GM19193 (cell line): Measurements from ENCODE around the gene ITSN1.

Source experiments
- POLR2A ChIP-seq: IDR thresholded peaks from 4 replicates; pipeline ENCODE4 v1.6.1; 2011; ENCODE audit not compliant: insufficient read depth, insufficient read length; ENCODE audit errors: extremely low read depth

ITSN1 gene

DNA sequence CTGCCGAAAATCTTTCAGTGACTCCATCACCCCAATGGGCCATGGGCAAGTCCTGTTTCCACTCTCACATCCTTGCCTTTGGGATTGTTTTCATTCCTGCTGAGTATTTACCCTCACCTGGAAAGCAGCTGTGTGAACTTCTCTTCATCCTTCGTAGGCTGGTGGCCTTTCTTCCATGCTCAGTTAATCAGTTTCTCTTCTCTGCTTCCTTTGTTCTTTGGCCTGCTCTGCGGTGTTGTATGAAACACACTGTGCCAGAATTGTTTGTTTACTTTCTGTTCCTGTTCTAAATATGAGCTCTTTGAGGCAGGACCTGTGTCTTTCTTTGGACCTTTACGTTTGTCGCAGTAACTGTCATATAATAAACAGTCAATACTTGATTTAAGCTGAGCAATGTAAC, 48.6 kb downstream of the ITSN1 start:
- no peak for TF ChIP-seq POLR2A

DNA sequence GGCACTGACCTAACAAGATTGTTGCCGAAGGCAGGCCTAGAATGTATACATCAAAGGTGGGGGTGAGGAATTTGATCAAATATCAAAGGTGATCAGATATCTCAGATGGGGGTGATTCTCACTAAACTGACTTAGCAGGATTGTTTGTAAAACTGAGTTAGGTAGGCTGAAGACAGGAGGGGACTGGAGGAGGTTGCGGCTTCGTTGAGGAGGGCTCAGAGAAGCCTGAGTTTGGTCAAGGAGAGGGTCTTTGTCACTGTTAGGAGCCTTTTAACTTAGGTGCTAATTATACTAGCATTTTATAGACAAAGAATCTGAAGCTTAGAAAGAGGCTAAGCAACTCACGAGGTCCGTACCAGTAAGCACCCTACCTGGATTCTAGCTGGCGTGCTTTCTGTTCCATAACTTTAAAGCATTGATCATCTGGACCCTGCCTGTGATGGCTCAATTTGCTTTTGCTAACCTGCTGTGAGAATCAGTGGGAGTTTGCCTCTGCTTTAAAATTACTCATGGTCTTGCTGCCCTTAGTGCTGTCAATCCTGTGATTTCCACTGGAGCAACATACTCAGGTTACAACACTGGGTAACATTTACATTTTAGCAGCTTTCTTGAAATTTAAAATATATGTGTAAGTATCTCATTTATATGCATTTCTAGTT, 49.8 kb downstream of the ITSN1 start:
- TF ChIP-seq POLR2A = no peak

DNA sequence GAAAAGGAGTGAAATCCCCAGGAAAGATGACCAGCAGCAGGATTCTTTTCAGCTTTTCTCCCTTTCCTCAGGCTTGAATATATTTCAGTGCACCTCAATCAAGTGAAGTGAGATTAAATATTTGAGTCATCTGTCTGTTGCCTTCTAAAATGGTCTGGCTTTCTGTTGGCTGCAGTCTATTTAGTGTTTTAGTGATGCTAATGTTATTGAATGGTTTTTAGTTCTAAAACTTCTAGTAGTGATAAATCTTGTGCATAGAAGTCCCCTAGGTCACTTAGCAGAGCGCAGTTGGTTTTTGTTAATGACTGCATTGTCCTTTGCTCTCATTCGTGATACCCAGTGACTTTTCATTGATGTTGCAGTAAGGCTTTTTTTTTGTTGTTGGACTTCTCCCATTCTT, 53.5 kb downstream of the ITSN1 start:
- TF ChIP-seq POLR2A = no peak

DNA sequence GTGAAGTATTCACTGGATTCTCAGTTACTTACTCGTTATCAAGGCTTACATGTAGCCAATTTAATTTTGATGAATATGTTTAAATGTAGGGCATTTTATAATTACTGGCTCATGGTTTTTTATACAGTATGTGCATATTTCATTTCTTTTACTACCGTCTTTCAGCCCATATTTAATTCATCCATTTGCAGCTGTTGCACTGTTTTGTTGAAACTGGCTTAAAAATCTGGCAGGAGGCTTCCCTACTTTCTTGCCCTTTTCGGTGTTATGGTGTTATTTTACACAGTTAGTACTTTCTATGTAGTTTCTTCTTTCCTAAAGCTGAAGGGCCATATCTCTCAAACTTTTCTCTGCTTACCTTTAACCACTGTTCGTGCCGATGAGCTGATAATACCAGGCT, 54.2 kb downstream of the ITSN1 start:
- no peak for TF ChIP-seq POLR2A

DNA sequence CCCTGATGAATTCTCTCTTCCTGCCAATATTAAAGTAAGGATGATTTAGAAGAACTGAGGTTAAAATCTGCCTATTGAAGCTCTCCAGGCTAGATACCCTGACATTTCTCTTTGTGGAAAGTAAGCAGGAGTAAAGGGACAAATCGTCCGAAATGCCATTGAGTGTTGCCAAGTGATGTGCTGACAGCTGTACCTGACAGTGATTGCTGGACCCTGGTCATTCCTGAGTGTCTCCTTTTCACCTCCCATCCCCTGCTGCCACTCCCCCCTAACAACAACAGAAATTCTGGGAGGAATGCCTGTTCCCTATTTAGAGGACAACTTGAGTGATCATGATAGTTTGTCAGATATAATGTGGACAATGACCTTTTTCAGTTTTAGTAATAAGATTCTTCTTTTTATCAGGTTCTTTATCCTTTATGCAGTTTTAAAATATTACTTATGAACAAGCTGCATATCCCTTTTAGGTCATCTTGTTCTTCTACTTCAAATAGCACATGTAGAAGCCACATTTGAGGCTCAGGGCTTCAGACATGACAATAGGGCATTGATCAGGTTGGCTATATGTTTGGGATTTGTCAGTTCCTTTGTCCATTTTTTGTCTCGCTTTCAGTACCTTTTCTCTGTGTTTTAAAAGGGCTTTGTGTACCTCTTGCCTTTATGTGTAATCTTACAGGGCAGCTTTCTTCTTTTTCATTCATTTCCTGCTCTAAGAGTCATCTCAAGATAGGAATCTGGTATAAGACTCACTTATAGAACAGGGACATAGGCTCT, 56.0 kb downstream of the ITSN1 start:
- TF ChIP-seq POLR2A = no peak

DNA sequence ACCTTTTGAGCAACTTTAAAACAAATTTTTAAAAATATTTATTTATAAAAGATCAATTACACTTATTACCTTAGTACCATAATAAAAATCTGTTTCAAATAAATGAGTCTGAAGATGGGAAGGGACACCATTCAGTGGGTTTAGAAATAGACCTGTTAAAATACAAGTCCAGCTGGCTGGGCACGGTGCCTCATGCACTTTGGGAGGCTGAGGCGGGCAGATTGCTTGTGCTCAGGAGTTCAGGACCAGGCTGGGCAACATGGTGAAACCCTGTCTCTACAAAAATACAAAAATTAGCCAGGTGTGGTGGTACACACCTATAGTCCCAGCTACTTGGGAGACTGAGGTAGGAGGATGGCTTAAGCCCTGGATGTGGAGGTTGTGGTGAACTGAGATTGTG, 57.0 kb downstream of the ITSN1 start:
- TF ChIP-seq POLR2A = no peak

DNA sequence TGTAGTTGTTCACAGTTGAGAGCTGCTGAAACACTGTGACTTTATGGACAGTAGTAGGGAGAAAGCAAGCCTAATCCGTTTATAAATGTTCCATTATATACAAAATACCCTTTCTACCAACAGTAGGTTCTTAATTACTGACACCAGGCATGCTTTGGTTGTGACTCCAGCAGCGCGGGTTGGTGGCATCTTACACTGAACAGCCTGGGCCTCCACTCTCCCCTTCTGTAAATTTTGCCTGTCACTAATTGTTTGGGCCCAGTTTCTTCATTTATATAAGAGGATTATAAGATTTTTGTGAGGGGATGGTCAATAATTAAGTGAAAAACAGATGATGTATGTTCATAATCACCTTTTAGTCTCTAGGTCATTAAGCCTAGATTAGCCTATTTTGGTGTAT, 58.2 kb downstream of the ITSN1 start:
- no peak for TF ChIP-seq POLR2A

DNA sequence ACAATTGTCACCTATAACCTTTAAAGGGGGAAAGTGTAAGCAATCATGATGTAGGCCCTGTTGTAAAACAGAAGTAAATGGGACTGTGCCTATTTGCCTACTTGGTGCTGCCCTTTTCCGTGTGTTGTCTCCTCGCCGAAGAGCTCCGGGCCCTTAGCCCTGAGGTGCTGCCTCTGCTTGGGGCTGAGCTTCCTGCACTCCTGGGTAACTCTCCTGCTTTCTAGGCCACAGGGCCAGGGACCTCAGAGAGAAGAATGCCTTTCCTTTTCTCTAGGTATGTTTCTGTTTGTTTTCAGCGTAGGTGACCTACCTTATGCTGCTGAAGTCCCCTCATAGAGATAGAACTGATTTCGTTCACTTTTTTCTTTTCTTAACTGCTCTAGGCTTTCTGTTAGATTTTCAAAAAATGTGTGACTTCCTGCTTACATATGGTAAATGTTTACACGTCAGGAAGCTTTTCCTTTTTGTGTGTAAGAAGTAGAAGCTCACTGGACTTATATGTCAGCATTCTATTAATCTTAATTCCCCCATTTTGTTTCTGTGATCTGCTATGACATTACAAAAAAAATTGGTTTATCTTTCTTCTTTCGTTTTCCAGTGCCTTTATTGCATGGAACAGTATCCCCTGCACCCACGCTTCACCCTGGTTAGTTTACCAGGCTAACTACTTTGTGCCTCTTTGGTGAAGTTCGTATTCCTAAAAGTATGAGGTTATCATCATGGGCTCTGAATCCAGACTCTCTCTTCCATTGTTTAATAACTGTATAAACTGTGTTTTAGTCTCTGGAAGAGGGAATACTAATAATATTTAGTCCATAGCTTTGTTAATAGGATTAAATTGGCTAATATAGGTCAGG, 61.7 kb downstream of the ITSN1 start:
- no peak for TF ChIP-seq POLR2A

DNA sequence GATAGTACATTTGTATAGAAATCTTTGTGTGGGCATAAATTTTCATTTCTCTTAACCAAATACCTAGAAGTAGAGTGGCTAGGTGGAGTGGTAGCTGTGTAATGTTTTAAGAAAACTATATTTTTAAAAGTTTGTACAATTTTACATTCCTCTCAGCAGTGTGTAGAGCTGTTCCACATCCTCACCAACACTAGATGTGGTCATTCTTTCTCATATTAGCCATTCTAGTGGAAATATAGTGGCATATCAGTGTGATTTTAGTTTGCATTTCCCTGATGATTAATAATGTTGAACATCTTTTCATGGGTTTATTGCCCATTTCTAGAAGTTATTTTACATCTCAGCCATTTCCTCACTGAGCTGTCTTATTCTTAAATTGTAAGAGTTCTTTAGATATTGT, 65.5 kb downstream of the ITSN1 start:
- no peak for TF ChIP-seq POLR2A

DNA sequence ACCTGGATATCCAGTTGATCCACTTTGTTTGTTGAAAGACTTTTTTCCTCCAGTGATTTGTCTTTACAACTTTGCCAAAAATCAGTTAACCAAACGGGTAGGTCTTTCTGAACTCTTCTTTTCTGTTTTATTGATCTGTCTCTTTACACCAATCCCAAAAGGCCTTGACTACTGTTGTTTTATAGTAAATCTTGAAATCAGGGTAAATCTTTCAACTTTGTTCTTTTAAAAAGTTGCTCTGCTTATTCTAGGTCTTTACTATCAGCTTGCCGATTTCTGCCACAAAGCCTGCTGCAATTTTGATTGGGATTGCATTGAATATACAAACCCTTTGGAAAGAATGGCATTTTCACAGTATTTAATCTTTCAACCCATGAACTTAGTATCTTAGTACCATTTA, 66.6 kb downstream of the ITSN1 start:
- no peak for TF ChIP-seq POLR2A

DNA sequence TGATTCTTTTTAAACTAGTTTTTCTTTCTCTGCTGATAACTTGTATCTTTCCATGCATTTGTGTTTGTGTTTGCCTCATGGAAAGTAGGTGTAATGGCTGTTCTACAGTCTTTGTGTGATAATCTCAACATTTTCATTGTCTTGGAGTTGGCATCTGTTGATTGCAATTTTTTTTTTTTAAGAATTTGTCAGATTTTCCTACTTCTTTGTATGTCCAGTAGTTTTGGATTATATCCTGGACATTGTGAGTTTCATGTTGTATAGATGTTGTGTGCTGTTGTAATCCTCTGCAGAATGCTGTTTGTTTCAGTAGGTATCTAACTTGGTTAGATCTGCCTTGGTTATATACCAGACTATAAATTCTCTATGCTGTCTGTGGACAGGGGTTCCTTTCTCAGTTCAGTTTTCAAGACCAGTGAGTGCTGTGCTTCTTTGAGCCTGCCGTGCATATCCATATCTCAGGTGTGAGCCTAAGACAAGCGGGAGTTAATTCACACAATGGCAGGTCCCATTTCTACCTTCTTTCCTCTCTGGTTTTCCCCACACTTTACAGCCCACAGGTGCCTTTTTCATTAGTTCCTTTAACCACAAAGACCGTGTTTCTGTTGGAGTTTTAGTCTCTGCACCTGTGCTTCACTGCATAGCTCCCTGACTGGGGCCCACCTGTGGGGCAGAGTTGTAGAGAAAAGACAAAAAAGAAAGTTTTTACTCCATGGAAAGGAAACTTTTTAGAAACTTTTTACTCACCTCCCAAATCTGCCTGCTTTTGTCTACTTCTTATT, 69.9 kb downstream of the ITSN1 start:
- no peak for TF ChIP-seq POLR2A

DNA sequence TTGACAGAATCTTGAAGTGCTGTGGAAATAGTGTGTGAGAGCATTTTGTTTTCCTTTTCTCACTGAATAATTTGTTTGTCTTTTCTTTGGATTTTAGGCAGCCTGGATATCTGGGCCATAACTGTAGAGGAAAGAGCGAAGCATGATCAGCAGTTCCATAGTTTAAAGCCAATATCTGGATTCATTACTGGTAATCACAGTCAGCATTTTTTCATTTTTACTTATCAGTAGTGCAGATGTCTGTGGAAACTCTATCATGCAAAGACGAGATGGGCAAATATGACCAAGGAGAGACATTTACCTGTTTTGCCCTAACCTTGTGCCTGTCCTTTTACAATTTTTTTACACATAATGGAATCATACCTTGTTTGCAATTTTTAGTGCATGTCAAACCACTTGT, 78.8 kb downstream of the ITSN1 start:
- TF ChIP-seq POLR2A = no peak

DNA sequence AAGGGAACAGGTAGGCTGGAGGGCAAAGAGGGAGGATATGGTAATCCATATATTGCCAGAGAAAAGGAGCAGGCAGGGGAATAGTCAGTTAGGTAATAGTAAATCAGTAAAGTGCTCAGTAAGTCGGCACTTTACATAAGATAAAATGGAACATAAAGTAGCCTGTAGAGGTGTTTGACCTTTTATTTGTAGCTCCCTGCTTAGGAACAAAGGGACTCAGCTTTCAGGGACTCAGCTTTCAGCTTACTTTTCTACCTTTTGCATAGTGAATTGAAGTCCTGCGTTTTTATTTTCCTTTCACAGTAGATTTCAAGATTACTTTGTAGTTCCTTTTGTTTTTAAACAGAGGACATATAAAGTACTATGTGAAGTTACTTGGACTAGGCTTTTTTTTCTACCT, 87.3 kb downstream of the ITSN1 start:
- no peak for TF ChIP-seq POLR2A

DNA sequence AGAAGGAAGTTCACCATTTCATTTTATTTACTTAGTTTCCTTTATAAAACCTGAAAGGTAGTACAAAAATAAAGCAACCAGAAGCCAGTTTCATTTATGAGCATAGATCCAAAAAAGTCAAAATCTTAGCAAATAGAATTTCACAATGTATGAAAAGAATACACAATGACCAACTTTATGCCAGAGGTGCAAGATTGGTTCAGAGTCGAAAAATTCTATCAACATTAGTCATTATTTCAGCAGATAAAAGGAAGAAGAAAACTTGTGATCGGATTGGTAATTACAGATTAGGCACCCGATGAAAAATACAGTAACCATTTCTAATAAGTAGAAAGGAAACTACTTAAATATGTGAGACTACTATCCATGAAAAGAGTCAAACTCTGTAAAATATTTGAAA, 89.1 kb downstream of the ITSN1 start:
- no peak for TF ChIP-seq POLR2A

DNA sequence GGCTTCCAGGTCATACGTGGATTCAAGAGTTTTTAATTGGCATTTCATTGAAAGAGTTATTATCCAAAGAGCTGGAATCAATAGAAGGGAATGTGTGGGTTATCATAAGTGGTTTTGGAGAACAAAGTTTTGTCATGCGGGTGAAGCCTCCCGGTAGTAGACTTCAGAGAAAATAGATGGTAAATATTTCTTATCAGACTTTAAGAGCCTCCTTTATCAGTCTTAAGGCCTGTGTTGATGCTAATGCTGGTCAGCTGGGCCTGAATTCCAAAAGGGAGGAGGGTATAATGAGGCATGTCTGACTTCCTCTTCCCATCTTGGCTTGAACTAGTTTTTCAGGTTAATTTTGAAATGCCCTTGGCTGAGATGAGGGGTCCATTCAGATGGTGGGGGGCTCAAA, 89.7 kb downstream of the ITSN1 start:
- TF ChIP-seq POLR2A = no peak
